ENCODE results near the gene CGB8.

Gene CGB8

GRCh38 chr19:49011194-49011593 lies 37.7 kb downstream of the CGB8 start:
- H3K9ac ChIP-seq (ENCODE audit: low read depth, low read length), result no peak overlapping the region
- no peaks in the 10 kb centered on the region for H3K9me3 ChIP-seq (ENCODE audit: insufficient read depth, low read depth, low read length)
- no peak overlapping the region for H3K27ac ChIP-seq (ENCODE audit: low read length)
- no peaks in the 10 kb centered on the region for H3K4me1 ChIP-seq (ENCODE audit: insufficient read depth, low read length)
- H3K27me3 ChIP-seq (ENCODE audit: insufficient read depth, low read length), result no peaks in the 10 kb centered on the region
- H3K4me3 ChIP-seq (ENCODE audit: low read length), result no peak overlapping the region
- H3K36me3 ChIP-seq (ENCODE audit: insufficient read depth, low read depth, low read length), result peaks cover 79% of the 10 kb centered on the region

- H3K9me3 ChIP-seq (ENCODE audit: insufficient read depth, low read depth, low read length), result no peaks in the 10 kb centered on the region
- H3K27ac ChIP-seq (ENCODE audit: low read length), result no peak overlapping the region
- no peak overlapping the region for H3K4me3 ChIP-seq (ENCODE audit: low read length)
- H3K36me3 ChIP-seq (ENCODE audit: insufficient read depth, low read depth, low read length), result peaks cover 79% of the 10 kb centered on the region
- no peak overlapping the region for H3K9ac ChIP-seq (ENCODE audit: low read depth, low read length)
- H3K27me3 ChIP-seq (ENCODE audit: insufficient read depth, low read length), result no peaks in the 10 kb centered on the region
- H3K4me1 ChIP-seq (ENCODE audit: insufficient read depth, low read length), result no peaks in the 10 kb centered on the region
Observed at GRCh38 chr19:49010453-49010852, 38.5 kb downstream of the CGB8 start.

GRCh38 chr19:49009828-49010227 lies 39.1 kb downstream of the CGB8 start:
- Histone ChIP-seq H3K9ac (ENCODE audit: low read depth, low read length) (no peak overlapping the region), H3K27me3 (ENCODE audit: insufficient read depth, low read length) (no peaks in the 10 kb centered on the region), H3K4me1 (ENCODE audit: insufficient read depth, low read length) (no peaks in the 10 kb centered on the region), H3K27ac (ENCODE audit: low read length) (no peak overlapping the region), H3K4me3 (ENCODE audit: low read length) (no peak overlapping the region), H3K9me3 (ENCODE audit: insufficient read depth, low read depth, low read length) (no peaks in the 10 kb centered on the region), H3K36me3 (ENCODE audit: insufficient read depth, low read depth, low read length) (peaks cover 79% of the 10 kb centered on the region)

- Histone ChIP-seq H3K4me3 (ENCODE audit: low read length) (no peak overlapping the region), H3K36me3 (ENCODE audit: insufficient read depth, low read depth, low read length) (peaks cover 79% of the 10 kb centered on the region), H3K9ac (ENCODE audit: low read depth, low read length) (no peak overlapping the region), H3K4me1 (ENCODE audit: insufficient read depth, low read length) (no peaks in the 10 kb centered on the region), H3K27me3 (ENCODE audit: insufficient read depth, low read length) (no peaks in the 10 kb centered on the region), H3K27ac (ENCODE audit: low read length) (no peak overlapping the region), H3K9me3 (ENCODE audit: insufficient read depth, low read depth, low read length) (no peaks in the 10 kb centered on the region)
Observed at GRCh38 chr19:49006905-49007304, 42.0 kb downstream of the CGB8 start.

GRCh38 chr19:49004964-49005614 lies 43.8 kb downstream of the CGB8 start:
- H3K9ac ChIP-seq (ENCODE audit: low read depth, low read length), result no peak overlapping the region
- no peaks in the 10 kb centered on the region for H3K4me1 ChIP-seq (ENCODE audit: insufficient read depth, low read length)
- no peaks in the 10 kb centered on the region for H3K9me3 ChIP-seq (ENCODE audit: insufficient read depth, low read depth, low read length)
- no peak overlapping the region for H3K4me3 ChIP-seq (ENCODE audit: low read length)
- H3K36me3 ChIP-seq (ENCODE audit: insufficient read depth, low read depth, low read length), result peaks cover 66% of the 10 kb centered on the region
- H3K27me3 ChIP-seq (ENCODE audit: insufficient read depth, low read length), result no peaks in the 10 kb centered on the region
- no peak overlapping the region for H3K27ac ChIP-seq (ENCODE audit: low read length)

GRCh38 chr19:49004133-49004532 lies 44.8 kb downstream of the CGB8 start:
- Histone ChIP-seq H3K27ac (ENCODE audit: low read length) (no peak overlapping the region), H3K36me3 (ENCODE audit: insufficient read depth, low read depth, low read length) (peaks cover 57% of the 10 kb centered on the region), H3K9me3 (ENCODE audit: insufficient read depth, low read depth, low read length) (no peaks in the 10 kb centered on the region), H3K4me1 (ENCODE audit: insufficient read depth, low read length) (0 out of 2 replicates have a peak, but pooled peaks cover 2% of the 10 kb centered on the region), H3K27me3 (ENCODE audit: insufficient read depth, low read length) (no peaks in the 10 kb centered on the region), H3K4me3 (ENCODE audit: low read length) (no peak overlapping the region), H3K9ac (ENCODE audit: low read depth, low read length) (no peak overlapping the region)

GRCh38 chr19:48999481-49000325 lies 49.2 kb downstream of the CGB8 start:
- no peaks in the 10 kb centered on the region for H3K27me3 ChIP-seq (ENCODE audit: insufficient read depth, low read length)
- H3K4me1 ChIP-seq (ENCODE audit: insufficient read depth, low read length), result 0 out of 2 replicates have a peak, but pooled peaks cover 2% of the 10 kb centered on the region
- H3K4me3 ChIP-seq (ENCODE audit: low read length), result no peak overlapping the region
- H3K27ac ChIP-seq (ENCODE audit: low read length), result no peak overlapping the region
- no peaks in the 10 kb centered on the region for H3K9me3 ChIP-seq (ENCODE audit: insufficient read depth, low read depth, low read length)
- no peak overlapping the region for H3K9ac ChIP-seq (ENCODE audit: low read depth, low read length)
- peaks cover 28% of the 10 kb centered on the region for H3K36me3 ChIP-seq (ENCODE audit: insufficient read depth, low read depth, low read length)

GRCh38 chr19:48997972-48998371 lies 50.9 kb downstream of the CGB8 start:
- peaks cover 10% of the 10 kb centered on the region; the same call in 1 of the 2 replicates for H3K36me3 ChIP-seq (ENCODE audit: insufficient read depth, low read depth, low read length)
- H3K27me3 ChIP-seq (ENCODE audit: insufficient read depth, low read length), result no peaks in the 10 kb centered on the region
- no peak overlapping the region for H3K4me3 ChIP-seq (ENCODE audit: low read length)
- no peaks in the 10 kb centered on the region for H3K9me3 ChIP-seq (ENCODE audit: insufficient read depth, low read depth, low read length)
- no peak overlapping the region for H3K9ac ChIP-seq (ENCODE audit: low read depth, low read length)
- no peak overlapping the region for H3K27ac ChIP-seq (ENCODE audit: low read length)
- 0 out of 2 replicates have a peak, but pooled peaks cover 2% of the 10 kb centered on the region for H3K4me1 ChIP-seq (ENCODE audit: insufficient read depth, low read length)

Measured in iPS-20b (cell line).